ENCODE data around the gene SPOCK1.

GRCh38 chr5:137516961-137517360 is 17.8 kb upstream of the SPOCK1 start:
- TF ChIP-seq YY1 (IDR thresholded peaks at IDR 0.05; ENCODE audit: extremely low read depth, insufficient replicate concordance, low read depth, low read length) = no peak
- no peak for TF ChIP-seq REST (IDR thresholded peaks at IDR 0.05; ENCODE audit: low read depth)

Measured in HCT116 (cell line).